NCI-H510A (cell line): Measurements from ENCODE around the gene GPD1.
A peak's percentile ranks its signal among the peaks of the same experiment; 100 is the strongest.

Source experiments
- DNase-seq: peaks from one replicate; lab custom pipeline; 2025; lab: John Stamatoyannopoulos, UW

Gene GPD1

DNA sequence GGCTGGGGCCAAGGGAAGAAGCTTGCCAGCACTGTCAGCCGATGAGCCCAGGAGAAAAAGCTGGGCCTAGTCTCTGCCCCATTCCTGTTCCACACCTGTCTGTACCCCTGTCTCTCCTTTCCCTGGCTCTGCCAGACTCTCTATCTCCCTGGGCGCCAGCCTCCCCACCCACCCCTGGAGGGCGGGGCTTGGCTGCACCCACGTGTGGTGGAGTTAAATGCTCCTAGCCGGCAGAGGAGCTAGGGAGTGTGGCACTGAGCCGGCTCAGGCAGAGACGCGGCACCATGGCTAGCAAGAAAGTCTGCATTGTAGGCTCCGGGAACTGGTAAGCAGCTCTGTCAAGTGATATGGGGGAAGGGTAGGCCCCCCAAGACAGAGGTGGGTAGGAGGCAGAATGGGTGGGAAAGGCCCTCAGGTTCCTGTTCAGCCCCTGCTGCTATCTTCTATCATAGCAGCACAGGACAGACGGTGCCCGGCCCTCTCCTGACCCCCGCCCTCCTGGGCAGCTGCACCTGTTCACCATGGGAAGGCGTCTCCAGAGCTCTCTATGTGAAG is at the start of gene GPD1:
Gene GPD1, plus strand, starts transcription at position 242 of the 555 bp plus-strand sequence. Its CDS starts 43 bp downstream, at position 285.
- DNase-seq = peak; percentile 69

DNA sequence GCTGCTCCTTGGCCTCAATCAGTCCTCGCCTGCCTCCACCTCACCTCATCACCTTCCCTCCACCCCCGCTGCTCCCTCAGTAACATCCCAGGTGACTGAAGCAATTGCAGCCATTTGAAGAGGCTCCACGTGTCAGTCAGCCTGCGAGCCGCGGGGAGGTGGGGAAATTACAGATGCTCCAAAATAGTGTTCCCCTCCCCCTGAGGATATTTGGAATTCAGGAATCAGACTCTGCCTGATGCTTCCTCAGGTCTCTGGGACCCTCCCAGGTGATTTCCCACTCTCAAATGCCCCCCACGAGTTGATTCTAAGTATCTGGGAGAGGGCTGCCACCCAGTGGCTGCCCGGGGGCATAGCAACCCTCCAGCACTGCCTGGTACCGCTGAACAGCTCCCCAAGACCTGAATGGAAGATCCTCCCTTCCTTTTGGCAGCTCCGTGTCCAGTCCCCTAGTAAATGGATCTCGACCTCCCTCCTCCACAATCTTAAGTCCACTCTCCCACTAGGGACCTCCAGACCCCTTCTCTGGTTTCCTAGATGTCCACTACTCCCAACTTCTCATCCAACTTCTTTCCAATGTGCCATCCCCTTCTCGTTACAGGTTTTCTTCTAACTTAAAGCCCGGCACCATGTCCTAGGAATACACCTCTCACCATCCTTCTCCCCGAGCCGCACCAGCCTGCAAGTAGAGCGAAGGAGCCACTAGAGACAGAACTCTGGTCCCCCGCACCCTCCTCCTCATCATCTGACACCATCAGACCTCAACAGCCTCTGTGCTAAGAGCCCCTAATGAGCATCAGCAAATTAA is 47.8 kb upstream of the GPD1 start:
- peak; percentile 27 for DNase-seq

DNA sequence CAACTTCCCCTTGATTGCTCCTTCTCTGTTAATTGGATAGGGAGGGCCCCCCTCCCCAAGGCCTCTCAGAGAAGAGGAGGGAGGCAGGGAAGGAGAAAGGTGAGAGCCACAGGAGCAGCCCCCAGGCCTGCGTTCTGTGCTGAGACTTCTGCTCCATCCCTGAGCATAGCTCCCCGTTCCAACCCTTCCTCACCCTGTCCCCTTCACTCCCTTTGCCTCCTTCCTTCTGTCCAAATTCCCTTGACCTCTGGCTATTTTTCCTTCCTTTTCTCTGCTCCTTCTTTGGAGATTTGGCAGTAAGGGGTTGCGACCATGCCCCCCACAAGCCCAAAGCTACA is 47.2 kb upstream of the GPD1 start:
- no peak for DNase-seq

DNA sequence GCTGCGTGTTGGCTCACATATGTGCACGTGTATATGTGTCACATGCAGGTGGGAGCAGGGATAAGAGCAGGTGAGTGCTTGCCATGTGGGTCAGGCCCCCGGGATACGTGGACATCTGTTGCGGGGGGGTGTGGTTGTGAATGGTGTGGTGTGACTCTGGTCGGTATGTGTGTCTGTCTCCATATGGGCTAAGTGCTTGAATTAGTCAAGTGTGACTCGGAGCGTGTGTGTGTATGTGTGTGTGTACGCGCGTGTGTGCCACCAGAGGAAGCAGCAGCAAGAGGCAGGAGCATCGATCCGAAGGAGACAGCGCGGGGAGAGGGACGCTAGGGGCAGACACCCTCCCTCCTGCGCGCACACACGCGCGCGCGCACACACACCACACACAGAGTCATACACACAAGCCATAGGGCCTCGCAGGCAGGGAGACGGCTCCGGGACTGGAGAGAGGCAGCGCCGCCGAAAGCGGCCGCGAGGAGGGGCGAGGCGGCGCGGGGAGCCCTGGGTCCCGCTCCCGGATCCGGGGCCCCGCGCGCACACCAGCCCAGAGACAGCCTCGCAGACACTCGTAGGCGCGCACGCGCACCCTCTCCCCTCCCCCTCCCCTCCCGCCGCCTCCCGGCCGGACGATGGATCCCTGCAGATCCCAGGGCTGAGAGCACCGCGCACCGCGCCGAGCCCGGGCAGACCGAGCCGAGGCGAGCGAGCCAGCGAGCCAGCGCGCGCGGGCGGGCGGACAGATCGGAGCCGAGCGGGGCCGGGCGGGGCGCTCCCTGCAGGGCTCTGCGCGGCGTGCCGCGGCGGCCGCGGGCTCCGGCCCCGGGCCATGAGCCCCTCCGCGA is 46.6 kb upstream of the GPD1 start, which contains the start of gene ASIC1:
Gene ASIC1, plus strand, starts transcription at position 597 of the 842 bp plus-strand sequence. CDS start 1,171 bp downstream, outside the sequence.
- peak; percentile 70 for DNase-seq

DNA sequence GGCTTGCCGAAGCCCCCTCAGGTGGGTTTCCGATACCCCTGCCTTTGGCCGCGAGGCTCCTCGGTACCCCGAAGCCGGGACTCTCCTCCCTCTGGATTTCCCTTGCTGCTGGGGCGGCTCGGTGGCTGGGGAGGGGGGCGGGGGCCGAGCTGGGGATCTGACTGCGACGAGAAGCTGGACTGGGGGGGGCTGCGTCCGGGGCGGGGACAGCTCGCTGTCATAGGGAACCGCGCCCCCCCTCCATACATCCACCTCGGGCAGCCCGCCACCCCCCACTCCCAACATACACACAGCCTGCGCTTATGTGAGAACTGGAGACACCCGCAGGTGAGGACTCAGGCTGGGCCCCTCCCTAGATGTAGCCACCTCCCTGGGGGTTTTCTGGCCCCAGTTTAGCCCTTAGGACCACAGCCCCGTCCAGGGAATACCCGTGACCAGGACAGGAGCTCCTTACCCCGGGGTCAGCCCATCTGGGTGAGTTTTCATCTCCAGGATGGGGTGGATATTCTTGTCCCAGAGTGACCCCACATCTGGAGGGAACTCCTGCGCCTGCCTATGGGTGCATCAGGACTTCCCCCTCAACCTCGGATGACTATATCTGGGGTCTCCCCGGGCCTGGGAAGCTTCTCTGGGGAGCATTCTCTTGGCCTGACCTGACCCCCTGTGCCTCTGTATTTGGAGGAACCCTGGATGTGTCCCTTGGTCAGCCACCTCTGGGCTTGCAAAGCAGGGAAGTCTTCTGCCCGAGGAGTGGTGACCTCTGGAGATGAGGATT is 45.7 kb upstream of the GPD1 start:
- DNase-seq = no peak

DNA sequence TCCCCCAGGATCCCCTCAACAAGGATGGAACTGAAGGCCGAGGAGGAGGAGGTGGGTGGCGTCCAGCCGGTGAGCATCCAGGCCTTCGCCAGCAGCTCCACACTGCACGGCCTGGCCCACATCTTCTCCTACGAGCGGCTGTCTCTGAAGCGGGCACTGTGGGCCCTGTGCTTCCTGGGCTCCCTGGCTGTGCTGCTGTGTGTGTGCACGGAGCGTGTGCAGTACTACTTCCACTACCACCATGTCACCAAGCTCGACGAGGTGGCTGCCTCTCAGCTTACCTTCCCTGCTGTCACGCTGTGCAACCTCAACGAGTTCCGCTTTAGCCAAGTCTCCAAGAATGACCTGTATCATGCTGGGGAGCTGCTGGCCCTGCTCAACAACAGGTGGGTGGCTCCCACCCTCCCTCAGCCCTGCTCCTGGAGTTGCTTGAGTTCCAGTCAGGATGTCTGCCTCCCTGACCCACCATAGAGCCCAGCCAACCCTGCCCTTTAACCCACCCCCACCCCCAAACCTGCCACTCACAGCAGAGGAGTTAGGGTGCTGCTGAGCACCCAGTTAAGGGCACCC is 45.0 kb upstream of the GPD1 start:
- DNase-seq = peak; percentile 17

DNA sequence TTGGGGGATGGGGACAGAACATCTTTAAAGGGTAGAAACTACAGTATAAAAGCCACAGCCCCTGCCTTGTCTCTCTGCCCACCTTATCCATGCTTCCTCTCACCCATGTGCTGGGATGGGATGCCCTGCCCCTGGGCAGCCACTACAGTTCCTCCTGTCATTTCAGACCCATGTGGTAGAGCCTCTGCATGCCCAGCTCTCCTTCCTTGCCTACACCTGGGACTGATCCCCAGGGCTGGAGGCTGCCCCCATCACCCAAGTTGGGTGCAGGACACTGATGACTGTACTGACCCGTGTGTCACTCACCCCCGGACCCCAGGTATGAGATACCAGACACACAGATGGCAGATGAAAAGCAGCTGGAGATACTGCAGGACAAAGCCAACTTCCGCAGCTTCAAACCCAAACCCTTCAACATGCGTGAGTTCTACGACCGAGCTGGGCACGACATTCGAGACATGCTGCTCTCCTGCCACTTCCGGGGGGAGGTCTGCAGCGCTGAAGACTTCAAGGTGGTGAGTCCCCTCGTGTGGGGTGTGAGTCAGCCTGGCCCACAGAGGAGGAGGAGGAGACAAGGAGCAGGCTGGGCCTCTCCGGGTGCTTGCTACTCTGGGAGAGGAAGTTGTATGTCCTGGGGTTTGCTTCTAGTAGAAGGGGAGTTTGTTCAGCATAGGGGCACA is 44.2 kb upstream of the GPD1 start:
- DNase-seq = no peak

DNA sequence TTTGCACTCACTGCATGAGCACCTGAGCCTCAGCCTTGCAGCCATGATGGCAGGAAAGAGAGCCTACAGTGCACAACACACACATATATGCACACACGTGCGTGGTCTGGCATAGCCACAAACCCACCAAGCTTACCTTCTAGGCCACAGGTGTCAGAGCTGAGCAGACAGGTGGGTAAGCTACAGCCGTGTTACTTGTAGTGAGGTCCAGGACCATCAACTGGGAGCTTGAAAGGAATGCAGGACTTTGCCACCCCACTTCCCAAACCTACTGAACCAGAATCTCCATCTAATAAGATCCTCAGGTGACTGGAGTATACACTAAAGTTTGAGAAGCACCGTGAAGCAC is 43.7 kb upstream of the GPD1 start:
- DNase-seq = no peak

DNA sequence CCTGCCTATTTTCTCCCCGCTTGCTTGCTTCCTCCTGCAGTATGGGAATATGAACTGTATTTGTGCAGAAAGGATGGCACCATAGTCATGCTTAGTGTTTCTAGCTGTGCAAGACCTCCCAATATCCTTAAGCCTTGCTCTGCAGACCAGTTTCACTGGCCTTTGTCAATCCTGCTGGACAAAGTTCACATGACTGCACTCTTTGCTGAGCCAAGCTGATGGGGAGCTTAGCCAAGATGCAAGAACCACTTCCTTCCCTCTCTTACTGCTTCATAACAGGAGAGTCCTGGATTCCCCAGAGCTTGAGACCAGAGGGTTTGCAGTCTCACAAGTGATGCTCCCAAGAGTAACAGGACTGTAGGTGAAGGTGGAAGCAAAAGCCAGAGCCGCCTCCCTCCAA is 42.6 kb upstream of the GPD1 start:
- DNase-seq = no peak

DNA sequence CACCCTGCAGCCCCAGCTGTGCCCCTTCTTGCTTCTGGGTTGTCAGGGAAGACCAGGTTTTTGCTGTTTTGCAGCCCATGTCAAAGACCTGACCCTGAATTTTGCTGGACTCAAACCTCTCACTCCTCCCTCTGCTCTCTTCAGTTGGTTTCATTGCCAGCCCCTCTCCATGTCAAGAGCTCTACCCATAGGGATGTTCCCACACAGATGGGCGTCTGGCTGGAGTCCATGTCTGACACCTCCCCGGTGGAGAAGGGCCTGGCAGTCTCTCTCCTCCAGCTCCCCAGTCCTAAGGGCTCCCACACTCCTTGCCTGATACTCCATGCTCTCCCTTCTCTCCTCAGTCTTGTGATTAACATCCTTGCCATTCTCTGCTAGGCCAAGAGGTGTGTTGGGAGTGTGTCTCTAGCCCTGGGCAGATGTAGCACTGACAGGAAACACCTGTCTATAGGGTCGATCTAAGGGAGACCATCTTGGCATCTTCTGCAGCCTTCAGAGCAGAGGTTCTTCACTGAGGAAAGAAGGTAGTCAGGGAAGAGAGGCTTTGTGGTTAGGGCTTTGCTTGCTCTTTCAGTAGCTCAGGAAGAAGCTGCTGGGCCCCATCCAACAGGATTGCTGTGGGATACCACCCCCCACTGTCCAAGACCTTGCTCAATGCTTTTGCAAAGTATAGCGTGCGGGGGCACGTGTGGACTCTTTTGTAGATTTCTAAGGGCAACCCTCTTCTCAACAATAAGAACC is 41.7 kb upstream of the GPD1 start:
- DNase-seq = no peak

DNA sequence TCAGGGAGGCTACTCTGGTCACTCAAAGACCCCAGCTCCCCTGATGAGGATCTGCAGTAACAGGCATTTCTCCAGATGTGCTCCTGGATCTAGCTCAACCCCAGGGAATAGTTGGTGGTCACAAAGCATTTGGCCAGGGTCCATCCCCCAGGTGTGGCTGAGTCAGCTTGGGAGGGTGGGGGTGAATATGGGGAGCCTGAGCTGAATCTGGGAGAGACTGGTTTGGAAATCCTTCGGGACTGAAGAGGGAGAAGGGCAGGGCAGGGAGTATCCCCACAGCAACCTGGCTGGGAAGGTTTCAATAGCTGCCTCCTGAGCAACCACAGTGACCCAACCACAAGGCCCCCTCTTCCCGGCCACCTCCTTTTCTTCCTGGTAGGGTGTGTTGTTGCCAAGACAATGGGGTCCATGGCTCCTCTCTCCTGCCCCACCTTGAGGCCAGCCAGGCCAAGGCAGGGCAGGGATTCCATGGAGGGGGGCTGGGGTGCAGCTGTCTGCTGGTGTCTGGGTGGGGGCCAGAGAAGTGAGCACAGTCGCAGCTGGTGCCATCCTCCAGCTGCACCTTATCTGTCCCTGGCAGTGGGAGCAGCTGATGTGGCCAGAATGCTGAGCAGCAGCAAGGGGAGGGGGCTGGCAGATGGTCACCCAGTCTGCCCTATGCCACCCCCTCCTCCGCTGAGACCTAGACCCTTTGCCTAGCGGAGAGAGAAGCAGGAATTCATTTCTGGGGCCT is 40.9 kb upstream of the GPD1 start:
- DNase-seq = no peak

DNA sequence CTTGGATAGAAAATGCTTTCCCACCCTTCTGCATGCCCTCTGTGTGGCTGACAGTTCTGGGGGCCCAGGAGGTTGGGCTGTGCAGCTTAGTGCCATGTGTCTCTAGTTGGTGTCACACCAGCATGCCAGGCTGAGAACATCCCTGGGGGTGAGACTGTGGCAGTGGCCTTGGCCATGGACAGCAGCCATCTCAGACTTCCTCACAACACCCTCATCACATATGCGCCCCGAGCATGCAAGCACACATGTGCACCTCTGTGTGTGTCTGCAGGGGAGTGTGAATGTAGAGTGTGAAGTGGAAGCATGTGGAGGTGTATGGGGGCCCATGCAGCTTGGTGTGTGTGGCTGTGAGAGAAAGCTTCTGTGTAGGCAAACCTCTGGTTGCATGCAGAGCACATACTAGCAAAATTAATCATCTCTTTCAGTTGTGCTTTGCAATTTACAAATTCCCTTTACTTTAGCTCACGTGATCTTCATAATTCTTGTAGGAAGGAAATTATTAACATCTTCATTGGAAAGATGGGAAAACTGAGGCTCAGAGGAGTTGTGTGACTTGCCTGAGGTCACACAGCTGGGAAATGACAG is 38.0 kb upstream of the GPD1 start:
- DNase-seq = no peak

DNA sequence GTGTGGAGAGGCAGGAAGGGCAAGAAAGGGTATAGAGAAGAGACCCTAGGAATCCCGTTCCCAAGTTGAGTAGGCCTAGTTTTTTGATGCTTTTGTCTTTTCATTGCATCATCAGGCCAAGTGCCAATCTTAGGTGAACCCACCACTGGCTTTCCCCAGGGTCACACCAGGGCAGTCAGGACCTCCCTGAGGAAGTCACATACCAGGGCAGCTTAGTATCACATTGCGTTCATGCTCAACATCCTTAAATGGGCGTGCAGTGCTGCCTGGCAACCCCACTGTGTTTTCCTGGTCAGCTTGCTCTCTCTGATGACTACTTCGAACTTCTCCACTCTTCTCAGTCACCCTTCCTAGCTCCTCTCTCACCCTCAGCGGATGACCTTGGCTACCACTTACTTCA is 37.4 kb upstream of the GPD1 start:
- DNase-seq = no peak

DNA sequence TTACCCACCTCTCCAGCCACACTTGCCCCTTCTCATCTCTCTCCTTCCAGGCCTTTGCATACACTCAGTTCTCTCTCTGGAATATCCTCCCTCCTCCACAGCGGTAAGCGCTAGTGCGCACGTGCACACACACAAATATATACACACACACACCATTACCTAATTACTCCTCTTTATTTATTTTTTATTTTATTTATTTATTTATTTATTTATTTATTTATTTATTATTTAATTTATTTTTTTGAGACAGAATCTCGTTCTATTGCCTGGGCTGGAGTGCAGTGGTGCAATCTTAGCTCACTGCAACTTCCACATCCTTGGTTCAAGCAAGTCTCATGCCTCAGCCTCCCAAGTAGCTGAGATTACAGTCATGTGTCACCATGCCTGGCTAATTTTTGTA is 34.7 kb upstream of the GPD1 start:
- no peak for DNase-seq

DNA sequence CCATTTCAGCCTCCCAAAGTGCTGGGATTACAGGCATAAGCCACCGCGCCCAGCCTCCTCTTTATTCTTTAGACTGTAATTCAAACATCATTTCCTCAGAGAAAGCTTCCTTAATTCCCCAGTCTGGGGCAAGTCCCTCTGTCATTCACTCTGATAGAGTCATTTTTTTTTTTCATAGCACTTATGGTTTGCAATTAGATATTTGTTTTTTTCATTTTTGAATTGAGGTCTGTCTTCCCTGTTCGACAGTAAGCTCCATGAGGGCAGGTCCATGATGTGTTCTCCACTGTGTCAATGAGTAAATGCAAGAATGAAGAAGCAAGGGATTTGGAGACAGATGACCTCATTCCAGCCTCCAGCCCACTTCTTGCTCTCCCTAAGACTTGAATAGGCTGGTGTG is 34.3 kb upstream of the GPD1 start:
- DNase-seq = no peak

DNA sequence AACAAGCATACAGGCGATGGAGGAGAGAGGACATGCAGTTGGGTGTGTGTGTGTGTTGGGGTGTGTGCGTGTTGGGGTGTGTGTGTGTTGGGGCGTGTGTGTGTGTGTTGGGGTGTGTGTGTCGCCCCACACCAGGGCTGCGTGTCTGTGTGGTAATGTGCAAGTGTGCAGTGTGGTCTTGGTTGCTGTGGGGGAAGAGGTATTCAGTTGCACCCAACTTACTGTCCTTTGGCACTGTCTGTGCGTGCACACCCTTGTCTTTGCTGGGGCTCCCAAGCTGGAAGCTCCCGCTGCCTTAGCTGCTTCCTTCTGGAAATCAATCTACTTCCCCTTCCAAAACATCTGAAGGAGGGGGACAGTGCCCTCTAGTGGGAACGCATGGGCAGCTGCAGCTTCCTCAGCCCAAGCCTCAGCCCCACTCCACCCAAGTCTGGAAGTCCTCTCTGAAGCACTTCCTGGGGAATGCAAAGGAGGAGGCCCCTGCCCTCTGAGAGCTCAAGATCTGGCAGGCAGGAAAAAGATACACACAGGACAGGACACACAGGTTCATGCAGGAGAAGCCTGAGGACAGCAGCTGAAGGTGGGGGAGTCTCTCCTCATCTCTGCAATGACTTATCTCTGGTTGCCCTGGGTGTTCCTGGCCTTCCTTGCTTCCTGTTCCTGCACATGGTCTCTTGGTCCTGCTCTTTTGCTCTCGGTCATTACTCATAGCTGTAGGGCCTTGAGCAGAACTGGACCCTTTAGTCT is 33.3 kb upstream of the GPD1 start:
- no peak for DNase-seq

DNA sequence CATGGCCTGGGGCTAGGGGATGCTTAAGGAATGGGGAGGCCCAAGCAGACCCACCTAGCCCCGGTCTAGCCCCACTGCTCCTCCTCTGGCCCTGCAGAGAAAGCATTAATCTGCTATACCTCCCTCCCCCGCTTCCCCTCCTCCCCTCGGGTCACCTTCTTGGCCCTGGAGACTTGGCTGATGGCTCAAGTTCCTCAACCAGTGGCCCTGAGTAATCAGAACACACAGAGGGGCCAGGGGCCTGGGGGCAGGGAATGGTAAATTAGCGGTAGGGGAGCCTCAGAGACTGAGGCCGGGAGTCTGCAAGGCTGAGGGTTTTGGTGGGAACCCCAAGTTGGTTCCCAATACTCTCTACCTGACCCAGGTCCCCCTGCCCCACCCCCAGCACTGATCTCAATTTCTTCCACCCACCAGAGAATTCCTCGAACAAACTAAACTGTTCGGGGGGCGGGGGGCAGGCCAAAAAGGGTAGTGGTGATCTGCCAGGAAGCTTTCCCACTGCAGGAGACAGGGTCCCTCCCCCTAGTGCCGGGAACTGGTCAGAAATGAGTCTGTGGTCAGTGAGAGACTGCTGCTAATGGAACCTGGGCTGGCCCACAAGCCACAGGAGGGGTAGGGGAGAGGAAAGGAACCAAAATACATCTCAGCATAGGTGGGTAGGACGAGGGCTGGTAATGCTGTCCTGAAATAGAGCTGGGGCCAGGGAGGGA is 31.5 kb upstream of the GPD1 start:
- no peak for DNase-seq

DNA sequence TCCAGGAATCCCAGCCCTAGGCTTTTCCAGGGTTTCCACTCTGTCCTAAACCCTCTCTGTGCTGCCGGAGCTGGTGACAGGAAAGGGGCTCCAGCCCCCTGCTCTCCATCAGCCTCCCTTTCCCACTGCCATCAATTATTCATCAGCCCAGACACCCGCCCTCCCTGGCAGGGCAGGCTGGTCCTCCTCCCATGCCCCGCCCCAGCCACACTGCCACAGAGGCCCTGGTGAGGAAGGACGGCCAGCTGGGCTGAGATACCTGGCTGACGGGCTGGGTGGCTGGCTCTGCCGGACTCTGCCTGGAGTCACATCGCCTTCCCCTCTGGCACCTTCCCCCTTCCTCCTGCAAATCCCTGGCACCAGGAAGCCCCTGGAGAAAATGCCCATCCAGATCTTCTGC is 30.6 kb upstream of the GPD1 start:
- DNase-seq = no peak
